OCI-LY7 (cell line): ENCODE data around the gene KCNAB2.

Source experiments
- EZH2phosphoT487 ChIP-seq: fragments of 200-600 bp; sonication (generic); IDR thresholded peaks from 2 replicates; pipeline ENCODE4 v1.6.1; 2018; ENCODE audit warnings: low read depth, borderline replicate concordance, mild to moderate bottlenecking, mixed run types, antibody characterized with exemption, low read length, moderate library complexity, mixed read lengths
- TF ChIP-seq, protein P1 (sequence below): fragments of 200-600 bp; sonication (generic); conservative IDR thresholded peaks from 2 replicates; pipeline ENCODE4 v1.5.1; 2014; ENCODE audit warnings: mild to moderate bottlenecking, antibody characterized with exemption, low read length, moderate library complexity, mixed read lengths

DNA sequence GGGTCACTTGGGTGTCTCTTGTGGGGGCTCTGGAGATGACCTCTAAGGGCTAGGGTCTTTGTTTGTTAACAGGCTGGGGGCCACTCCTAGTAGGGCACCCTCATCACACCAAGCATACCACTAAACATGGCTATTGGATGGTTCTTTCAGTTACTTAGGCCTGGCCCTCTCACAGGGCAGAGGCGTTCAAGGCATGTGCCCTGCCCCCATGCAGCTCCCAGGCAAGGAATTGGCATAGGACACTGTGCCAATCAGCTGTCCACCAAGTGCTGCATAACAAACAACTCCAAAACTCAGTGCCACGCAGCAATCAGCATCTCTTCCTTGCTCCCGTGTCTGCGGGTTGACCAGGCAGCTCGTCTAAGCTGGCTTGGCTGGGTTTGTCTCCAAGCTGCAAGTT lies 2.1 kb upstream of the KCNAB2 start:
- TF ChIP-seq, protein P1, sequence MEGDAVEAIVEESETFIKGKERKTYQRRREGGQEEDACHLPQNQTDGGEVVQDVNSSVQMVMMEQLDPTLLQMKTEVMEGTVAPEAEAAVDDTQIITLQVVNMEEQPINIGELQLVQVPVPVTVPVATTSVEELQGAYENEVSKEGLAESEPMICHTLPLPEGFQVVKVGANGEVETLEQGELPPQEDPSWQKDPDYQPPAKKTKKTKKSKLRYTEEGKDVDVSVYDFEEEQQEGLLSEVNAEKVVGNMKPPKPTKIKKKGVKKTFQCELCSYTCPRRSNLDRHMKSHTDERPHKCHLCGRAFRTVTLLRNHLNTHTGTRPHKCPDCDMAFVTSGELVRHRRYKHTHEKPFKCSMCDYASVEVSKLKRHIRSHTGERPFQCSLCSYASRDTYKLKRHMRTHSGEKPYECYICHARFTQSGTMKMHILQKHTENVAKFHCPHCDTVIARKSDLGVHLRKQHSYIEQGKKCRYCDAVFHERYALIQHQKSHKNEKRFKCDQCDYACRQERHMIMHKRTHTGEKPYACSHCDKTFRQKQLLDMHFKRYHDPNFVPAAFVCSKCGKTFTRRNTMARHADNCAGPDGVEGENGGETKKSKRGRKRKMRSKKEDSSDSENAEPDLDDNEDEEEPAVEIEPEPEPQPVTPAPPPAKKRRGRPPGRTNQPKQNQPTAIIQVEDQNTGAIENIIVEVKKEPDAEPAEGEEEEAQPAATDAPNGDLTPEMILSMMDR = no peak
- no peak for TF ChIP-seq EZH2phosphoT487
